ENCODE measurements around the gene UBE3D. TPM values are rescaled to one million over a fixed set of nuclear protein-coding genes. Genes with fewer than 3 reads are reported as not detected.

The UBE3D gene
- total RNA-seq, 4 donors from 2014 or later = 8.9 to 20.5 (median 13.1) TPM

GRCh38 chr6:82980086-82980485 is 85.6 kb downstream of the UBE3D start:
- Histone ChIP-seq H3K4me1 (no peaks in the 10 kb centered on the region), H3K4me3 (no peak overlapping the region), H3K9me3 (no peaks in the 10 kb centered on the region), H3K27me3 (no peaks in the 10 kb centered on the region), H3K36me3 (no peaks in the 10 kb centered on the region), H3K27ac (no peak overlapping the region)
- DNase-seq = no peak
- intact Hi-C loops (cut with DNase I; ENCODE audit: low total_unique reads) = no loop called here
- TF ChIP-seq POLR2A (IDR thresholded peaks at IDR 0.05) (no peak), CTCF (IDR thresholded peaks at IDR 0.05) (no peak)

DNA sequence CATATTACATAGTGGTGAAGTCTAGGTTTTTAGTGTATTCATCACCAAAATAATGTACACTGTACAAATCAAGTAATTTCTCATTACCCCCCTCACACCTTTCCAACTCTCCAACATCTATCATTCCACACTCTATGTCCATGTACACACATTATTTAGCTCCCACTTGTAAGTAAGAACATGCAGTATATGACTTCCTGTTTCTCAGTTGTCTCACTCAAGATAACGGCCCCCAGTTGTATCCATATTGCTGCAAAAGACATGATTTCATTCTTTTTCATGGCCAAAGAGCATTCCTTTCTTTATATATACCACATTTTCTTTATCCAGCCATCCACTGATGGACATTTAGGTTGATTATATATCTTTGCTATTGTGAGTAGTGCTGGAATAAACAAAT is 86.0 kb downstream of the UBE3D start:
- TF ChIP-seq POLR2A (IDR thresholded peaks at IDR 0.05) = no peak
- TF ChIP-seq CTCF (IDR thresholded peaks at IDR 0.05) = no peak
- no peak for DNase-seq
- intact Hi-C loops (cut with DNase I; ENCODE audit: low total_unique reads) = no loop called here
- Histone ChIP-seq H3K36me3 (no peaks in the 10 kb centered on the region), H3K27ac (no peak overlapping the region), H3K4me3 (no peak overlapping the region), H3K27me3 (no peaks in the 10 kb centered on the region), H3K9me3 (no peaks in the 10 kb centered on the region), H3K4me1 (no peaks in the 10 kb centered on the region)

GRCh38 chr6:82978362-82978945 is 87.2 kb downstream of the UBE3D start:
- Histone ChIP-seq H3K4me1 (no peaks in the 10 kb centered on the region), H3K4me3 (no peak overlapping the region), H3K9me3 (no peaks in the 10 kb centered on the region), H3K27ac (no peak overlapping the region), H3K27me3 (no peaks in the 10 kb centered on the region), H3K36me3 (no peaks in the 10 kb centered on the region)
- intact Hi-C loops (cut with DNase I; ENCODE audit: low total_unique reads) = no loop called here
- TF ChIP-seq CTCF (IDR thresholded peaks at IDR 0.05) (no peak), POLR2A (IDR thresholded peaks at IDR 0.05) (no peak)
- no peak for DNase-seq

DNA sequence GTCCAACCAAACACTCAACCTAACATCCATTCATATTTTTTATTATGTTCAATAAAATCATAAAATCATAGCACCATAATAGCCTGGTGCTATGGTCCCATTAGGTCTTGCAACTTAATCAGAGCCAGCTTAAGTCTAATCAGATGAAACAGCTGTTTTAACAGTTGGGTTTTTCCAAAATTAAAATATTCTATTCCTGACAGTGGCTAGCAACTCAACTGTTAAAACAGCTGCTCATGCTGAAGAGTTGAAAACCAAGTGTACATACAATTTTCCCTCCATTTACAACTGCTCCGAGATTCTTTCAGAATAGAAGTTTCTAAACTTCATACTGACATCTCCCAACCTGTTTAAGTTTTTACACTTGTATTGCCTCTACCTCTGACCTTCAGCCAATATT is 89.5 kb downstream of the UBE3D start:
- H3K27me3 ChIP-seq = no peaks in the 10 kb centered on the region
- no peaks in the 10 kb centered on the region for H3K36me3 ChIP-seq
- no peaks in the 10 kb centered on the region for H3K4me1 ChIP-seq
- DNase-seq = no peak
- no peaks in the 10 kb centered on the region for H3K9me3 ChIP-seq
- intact Hi-C loops (cut with DNase I; ENCODE audit: low total_unique reads) = no loop called here
- no peak for TF ChIP-seq CTCF (IDR thresholded peaks at IDR 0.05)
- TF ChIP-seq POLR2A (IDR thresholded peaks at IDR 0.05) = no peak
- H3K4me3 ChIP-seq = no peak overlapping the region
- no peak overlapping the region for H3K27ac ChIP-seq

- Histone ChIP-seq H3K4me1 (no peaks in the 10 kb centered on the region), H3K4me3 (no peak overlapping the region), H3K27me3 (no peaks in the 10 kb centered on the region), H3K9me3 (no peaks in the 10 kb centered on the region), H3K27ac (no peak overlapping the region), H3K36me3 (no peaks in the 10 kb centered on the region)
- no peak for DNase-seq
- no peak for TF ChIP-seq CTCF (IDR thresholded peaks at IDR 0.05)
- TF ChIP-seq POLR2A (IDR thresholded peaks at IDR 0.05) = no peak
- intact Hi-C loops (cut with DNase I; ENCODE audit: low total_unique reads) = no loop called here
Measured at GRCh38 chr6:82971877-82972460, 93.7 kb downstream of the UBE3D start.

All from uterus (tissue), 4 donors.